Activated CD4-positive, CD25-positive, alpha-beta regulatory T cell treated with anti-CD3 and anti-CD28 coated beads, Interleukin-2, amount 50 U/mL, for 24 hours (primary cell): ENCODE results near the gene PRF1.
"Not testable (repeated sequence)": the region's sequence is repeated elsewhere in the genome, so short reads cannot be mapped to it uniquely, and the experiment has no call there.

ENCODE experiments used
- ATAC-seq, 2 donors: fragments of 150-1000 bp; cut with Tn5 transposase; one replicate each; pipeline ENCODE4 v1.10.0; 2021; ENCODE audit warnings: mild to moderate bottlenecking in 1 of 2, moderate library complexity in 1 of 2

Gene PRF1

GRCh38 chr10:70593513-70593890, 9.0 kb downstream of the PRF1 start:
- ATAC-seq: no peak

- ATAC-seq: no peak
These were observed 9.6 kb downstream of the PRF1 start for GRCh38 chr10:70592746-70593512.

GRCh38 chr10:70592186-70592735, 10.3 kb downstream of the PRF1 start:
- ATAC-seq: no peak

- no peak for ATAC-seq
These were observed 11.7 kb downstream of the PRF1 start for GRCh38 chr10:70590655-70591416.

- no peak for ATAC-seq
These were observed 12.5 kb downstream of the PRF1 start for GRCh38 chr10:70589762-70590654.

- no peak for ATAC-seq
These were observed 13.5 kb downstream of the PRF1 start for GRCh38 chr10:70588859-70589570.

- no peak for ATAC-seq
These were observed 14.3 kb downstream of the PRF1 start for GRCh38 chr10:70588255-70588654.

- ATAC-seq: peak in 1 of 2 donors; percentile 45
These were observed 15.4 kb downstream of the PRF1 start for GRCh38 chr10:70587045-70587658.

GRCh38 chr10:70586348-70586930, 16.1 kb downstream of the PRF1 start:
- ATAC-seq: no peak

- ATAC-seq: no peak
These were observed 16.9 kb downstream of the PRF1 start for GRCh38 chr10:70585578-70586169.

GRCh38 chr10:70584909-70585544, 17.5 kb downstream of the PRF1 start:
- no peak for ATAC-seq

GRCh38 chr10:70584366-70584765, 18.2 kb downstream of the PRF1 start:
- ATAC-seq: no peak

GRCh38 chr10:70583669-70584037, 18.9 kb downstream of the PRF1 start:
- ATAC-seq: no peak

GRCh38 chr10:70582793-70583668, 19.5 kb downstream of the PRF1 start:
- no peak for ATAC-seq

- ATAC-seq: not testable (repeated sequence)
These were observed 21.4 kb downstream of the PRF1 start for GRCh38 chr10:70581176-70581575.

GRCh38 chr10:70579234-70580002, 23.1 kb downstream of the PRF1 start:
- peak; percentile 9 to 15 for ATAC-seq

- peak; percentile 87 to 89 for ATAC-seq
These were observed 24.1 kb downstream of the PRF1 start for GRCh38 chr10:70578371-70578947.
